RPMI7951 (cell line): Measurements from ENCODE around the gene ELF4. TPM values are rescaled to one million over a fixed set of nuclear protein-coding genes. Genes with fewer than 3 reads are reported as not detected.
A peak's percentile ranks its signal among the peaks of the same experiment; 100 is the strongest.

ENCODE experiments used
- DNase-seq: peaks from one replicate; pipeline ENCODE4 v3.0.0-alpha.2; 2012; ENCODE audit warnings: low read depth
- total RNA-seq: library from RNA; depleted of rRNA; stranded (reverse); fragments of >200 nt; shearing (Covaris generic); gene quantifications from 2 replicates; pipeline ENCODE4 v1.2.3, GENCODE V29; 2014; rRNA removed

Gene ELF4
- total RNA-seq = 10.5 and 10.6 TPM in 2 replicates

DNA sequence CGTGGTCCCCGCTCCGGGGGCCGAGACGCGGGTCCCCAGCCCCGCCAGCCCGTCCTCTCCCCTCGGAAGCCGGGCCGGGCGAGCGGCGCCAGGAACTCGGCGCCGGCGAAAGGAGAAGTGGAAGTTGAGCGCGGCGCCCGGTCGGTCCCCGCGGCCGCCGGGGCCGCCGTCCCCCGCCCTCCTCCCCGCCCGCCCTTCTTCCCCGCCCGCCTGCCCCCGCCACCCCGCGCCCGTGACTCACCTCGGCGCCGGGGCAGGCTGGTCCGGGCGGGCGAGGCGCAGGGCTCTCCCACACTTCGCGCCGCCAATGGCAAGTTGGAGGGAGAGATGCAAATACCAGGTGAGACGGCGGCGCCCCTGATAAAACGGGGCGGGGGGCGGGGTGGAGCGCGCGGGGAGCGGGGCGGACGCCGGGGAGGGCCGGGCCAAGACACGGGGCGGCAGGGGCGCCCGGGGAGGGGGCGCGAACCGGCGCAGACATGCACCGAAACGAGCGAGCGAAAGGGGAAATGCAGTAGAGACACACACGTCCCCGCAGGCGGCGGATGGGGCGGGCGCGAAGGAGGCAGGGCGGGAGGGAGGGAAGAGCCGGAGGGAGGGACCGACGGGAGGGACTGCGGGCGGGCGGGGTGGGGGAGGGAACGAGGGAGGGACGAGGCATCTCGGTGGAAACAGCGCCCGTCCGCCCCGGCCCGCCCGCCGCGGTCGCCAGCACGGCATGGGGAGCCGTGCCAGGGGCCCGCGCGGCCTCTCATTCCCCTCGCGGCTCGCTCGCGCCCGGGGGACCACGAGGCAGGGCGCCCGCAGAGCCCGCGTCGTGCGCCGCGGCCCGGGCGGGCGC is at the start of gene ELF4:
Gene ELF4 (minus strand): TSS at position 119 of the 841 bp plus-strand sequence. CDS start 29,167 bp downstream, outside the sequence.
- peak; percentile 57 for DNase-seq

DNA sequence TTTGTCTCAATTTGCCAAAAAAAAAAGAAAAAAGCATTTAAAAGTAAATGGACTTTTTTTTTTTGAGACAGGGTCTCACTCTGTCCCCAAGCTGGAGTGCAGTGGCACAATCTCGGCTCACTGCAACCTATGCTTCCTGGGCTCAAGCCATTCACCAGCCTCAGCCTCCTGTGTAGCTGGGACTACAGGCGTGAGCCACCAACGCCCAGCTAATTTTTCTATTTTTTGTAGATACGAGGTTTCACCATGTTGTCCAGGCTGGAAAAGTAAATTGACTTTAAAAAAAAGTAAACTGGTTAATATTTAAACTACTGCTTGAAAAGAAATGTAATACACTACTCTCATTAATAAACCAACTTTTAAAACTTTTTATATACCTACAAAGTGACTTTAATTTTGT is 49.5 kb upstream of the ELF4 start:
- DNase-seq = no peak

DNA sequence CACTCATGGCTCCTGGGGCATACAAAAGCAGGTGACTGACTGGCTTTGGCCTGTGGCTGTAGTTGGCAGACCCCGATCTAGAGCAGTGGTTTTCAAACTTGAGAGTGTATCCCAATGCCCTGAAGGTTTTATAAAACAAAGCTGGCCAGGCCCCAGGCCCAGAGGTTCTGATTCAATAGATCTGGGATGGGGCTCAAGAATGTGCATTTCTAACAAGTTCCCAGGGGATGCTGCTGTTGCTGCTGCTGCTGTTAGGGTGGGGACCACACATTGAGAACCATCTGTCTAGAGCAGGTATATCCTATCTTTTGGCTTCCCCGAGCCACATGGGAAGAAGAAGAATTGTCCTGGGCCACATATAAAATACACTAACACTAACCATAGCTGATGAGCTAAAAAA is 48.0 kb upstream of the ELF4 start:
- no peak for DNase-seq

DNA sequence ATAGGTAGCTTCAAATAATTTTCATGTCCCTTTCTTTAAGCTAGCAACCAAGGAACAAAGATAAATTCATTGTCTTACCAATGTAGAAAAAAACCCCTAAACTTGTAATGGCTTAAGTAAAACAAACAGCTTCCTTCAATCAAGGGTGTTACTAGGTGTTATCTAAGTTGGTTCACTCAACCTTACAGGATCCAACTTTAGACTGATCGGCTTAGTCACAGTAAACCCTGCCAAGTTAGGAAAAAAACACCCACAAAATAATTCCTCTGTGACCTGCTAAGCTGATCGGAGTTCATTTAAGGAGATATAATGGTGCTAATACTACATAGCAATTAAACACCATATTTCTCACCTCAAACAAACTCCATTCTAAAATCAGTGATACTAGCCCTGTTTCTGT is 45.3 kb upstream of the ELF4 start:
- DNase-seq = no peak

DNA sequence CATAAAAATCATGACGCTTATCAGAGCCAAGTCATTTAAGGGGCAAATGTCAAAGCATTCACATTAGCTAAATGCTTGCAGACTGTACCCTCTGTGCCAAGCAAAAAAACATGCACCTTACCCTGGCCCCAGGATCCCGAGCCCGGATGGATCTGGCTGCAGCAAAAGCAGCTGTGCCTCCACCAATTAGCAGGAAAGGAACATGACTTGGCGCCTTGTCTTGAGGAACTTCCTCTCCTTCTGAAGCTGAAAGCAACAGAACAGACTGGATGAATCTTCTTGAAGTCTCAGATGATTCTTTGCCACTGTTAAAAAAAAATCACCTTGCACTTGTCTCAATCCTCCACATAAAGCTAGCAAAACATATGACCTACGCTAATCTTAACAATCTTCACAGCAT is 37.3 kb upstream of the ELF4 start:
- no peak for DNase-seq

DNA sequence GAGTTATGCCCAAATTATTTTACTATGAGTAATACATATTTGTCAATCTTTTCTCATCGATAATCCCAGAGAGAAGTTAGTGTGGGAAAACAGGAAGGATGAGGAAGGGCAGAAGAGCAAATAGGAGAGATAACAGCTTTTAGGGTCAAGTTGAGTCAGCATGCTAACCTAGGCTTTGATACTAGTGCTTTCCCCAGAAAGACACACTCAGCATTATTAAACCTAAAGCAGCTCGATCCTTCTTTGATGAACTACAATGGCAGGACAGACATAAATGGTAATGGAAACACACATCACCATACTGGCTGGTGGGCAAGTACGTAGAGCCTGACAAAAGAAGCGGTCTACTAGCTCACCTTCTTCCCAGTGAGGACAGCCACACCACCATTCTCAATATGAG is 34.8 kb upstream of the ELF4 start:
- DNase-seq = no peak

DNA sequence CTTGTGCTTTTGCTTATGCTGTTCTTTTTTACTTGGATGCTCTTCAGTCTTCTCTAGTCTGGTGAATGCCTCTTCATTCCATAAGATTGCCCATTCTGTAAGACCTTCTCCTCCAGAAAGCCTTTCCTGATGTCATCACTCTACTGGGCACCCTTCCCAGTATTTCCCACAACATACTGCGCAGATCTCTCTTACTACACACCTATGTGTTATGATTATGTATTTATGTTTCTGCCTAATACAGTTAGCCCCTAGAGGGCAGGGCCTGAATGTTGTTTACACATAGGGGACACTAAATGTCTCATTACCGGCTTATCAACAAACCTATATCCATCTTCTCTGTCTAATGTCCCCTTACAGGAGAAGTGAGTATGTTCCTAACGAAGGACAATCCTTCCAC is 34.2 kb upstream of the ELF4 start:
- no peak for DNase-seq

DNA sequence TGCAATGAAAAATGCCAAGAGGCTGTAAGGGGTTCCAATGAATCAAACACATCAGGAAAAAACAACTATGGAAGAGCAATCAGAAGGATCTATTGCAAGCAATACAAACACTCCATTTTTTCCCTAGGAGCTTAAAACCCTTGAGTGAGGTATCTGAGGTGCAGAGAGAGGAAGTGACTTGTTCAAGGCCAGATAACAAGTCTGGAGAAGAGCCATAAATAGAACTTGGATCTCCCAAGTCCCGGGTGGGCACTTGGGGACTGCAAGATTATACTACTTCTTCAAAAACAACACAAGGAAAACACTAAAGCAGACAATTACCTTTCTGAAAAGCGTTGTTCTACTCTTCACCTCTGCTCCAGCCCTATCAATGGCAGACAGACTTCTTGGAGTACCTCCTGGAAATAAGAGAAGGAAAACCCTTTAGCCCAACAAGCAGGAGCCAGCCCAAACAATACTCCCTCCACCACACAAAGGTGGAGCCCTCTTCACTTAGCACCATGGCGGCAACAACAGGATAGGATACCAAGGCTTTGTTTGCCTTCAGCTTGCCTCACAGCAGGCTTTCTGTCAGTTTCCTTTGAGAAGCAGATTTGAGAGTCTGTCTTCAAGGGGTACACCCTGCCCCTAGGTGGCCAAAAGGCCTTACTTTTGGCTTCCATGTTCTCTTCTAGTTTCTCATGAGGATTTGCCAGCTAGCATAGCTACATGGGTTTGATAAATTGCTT is 29.3 kb upstream of the ELF4 start:
- DNase-seq = no peak

DNA sequence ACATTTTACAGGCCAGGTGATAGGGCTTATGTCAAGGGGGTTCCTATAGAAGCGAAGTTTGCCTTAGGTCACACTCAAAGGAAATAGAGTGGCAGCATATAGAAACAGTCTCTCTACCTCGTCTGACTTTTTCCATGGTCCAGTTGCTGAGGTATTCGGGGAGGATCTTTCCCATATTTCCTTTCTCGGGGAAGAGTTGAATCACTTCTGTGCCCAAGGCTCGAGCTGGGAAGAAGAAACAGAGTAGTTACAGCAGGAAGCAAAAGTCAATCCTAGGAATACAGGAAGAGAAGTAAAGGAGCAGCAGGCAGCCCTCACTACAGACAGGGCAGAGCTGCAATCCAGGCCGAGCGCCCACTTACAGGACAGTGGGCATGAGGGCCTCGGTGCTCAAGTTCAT is 26.7 kb upstream of the ELF4 start:
- no peak for DNase-seq

DNA sequence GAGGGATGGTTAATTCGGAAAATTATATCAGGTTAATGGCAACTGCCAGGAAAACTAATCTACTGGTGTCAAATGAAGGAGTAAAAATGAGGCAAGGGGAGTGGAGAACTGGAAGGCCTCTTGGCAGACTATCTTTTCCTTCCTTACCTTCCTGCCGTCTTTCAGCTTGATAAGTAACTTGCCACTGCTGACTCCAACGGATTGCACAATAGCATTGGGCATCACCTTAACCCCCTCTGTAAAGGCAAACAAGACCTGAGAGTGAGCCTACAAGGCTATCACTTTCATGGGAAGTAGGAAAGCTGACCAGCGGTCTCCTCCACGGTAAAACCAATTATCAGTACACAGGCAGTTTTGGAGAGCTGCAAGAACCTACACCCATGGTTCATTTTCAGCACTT is 26.2 kb upstream of the ELF4 start:
- no peak for DNase-seq

DNA sequence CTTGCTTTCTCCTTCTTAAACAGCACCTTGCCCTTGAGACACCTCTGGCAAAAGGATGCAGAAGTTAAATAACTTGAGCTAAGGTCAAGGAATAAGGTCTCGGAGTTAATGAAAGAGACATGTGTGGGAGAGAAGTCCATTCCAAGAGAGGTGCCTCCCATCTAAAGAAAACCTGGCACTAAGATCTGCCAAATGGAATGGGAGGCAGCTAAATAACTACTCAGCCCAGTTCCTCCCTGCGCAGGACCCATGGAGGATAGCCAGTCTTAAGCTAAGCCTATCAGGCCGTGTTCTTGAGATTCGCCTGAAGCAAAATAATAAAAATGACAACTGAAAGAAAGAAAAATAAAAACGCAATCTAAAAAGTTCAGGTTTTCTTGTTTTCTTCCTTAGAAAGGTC is 20.7 kb upstream of the ELF4 start:
- DNase-seq = no peak

DNA sequence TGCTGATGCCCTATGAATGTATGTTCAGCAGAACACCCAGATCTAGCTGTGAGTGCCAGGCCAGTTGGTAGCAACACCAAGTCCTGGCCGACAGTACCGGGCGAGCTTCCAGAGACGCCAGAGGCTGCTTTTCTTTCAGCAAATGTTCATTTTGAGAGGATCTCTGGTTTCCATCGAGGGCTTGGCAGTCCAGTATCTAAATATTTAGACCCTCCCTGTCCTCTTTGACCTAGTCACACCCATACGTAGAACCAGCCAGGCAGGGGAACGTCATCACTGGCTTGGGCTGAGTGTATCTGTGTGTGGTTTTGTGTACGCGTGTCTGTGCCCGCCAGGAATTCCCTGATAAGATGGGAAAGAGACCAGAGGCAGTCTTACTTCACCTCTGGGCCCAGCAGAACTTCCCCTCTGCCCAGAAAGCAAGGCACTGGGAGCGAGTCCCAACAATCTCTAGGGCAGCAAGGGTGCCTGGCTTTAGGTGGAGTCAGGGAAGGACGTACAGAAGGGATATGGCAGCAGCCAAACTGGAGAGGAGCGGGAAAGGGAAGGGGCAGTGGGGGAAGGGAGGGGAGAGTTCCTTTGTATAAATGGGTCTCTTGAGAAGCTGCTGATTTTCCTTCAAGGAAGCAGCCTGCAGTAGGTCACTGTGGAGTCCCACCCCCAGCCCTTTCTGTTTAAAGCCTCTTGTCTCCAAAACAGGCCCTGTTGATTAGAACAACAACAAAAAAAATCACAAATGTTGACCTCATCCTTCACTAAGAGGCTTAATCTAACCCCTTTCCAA is 15.0 kb upstream of the ELF4 start:
- no peak for DNase-seq

DNA sequence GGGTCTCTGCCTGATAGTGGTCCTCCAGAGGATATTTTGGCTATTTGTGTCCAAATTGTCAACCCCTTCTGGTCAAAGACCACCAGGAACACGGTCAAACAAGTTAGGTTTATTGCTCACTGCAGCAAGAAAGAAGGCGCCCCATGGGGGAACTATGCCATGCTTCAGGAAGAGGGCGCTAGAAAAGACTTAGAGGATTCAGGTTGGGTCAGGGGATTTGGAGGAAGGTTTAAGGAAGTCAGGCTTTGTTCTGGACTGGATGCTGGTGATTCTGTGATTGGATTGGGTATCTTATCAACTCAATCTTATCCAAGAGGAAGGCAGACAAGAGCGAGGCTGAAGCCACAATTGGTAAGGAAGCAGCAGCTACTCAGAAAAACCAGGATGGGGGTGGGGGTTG is 14.3 kb upstream of the ELF4 start:
- DNase-seq = no peak

DNA sequence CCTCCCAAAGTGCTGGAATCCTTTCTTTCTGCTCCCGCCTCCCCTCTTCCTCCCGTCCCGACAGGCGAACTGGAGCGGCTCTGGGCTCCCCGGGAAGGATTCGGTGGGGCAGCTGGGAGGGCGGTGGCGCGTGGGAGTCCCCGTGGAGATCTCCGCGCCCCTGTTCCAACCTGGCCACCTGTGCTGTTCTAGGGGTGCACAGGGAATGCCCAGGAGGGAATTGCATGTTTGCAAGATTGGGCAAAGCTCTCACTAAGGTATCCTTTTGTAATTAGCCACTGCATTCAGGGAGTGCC is 11.2 kb upstream of the ELF4 start:
- DNase-seq = no peak

DNA sequence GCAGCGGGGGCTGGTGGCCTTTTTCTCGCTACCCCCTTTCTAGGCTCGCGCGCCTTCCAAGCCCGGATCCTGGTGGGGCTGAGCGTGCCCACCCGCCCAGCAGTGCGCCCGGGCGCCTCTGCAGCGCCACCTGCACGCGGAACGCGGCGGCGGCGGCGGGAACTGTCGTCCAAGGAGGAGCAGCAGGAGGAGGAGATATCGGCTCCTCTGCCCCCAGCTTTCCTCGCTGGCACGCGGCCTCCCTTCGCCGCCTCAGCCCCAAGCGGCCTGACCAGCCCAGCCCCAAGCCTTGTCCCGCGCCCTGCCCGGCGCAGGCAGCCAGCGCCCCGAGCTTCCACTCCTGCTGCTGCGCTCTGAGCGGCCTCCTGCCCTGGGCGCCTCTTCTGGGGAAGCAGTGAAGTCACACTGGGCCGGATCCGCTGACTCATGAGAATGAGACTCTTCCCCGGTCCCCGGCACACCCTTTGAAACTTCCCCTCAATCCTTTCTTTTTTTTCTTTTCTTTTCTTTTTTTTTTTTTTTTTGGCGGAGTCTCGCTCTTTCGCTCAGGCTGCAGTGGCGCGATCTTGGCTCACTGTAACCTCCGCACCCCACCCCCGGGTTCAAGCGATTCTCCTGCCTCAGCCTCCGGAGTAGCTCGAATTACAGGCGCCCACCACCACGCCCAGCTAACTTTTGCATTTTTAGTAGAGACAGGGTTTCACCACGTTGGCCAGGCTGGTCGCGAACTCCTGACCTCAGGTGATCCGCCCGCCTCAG is 10.6 kb upstream of the ELF4 start:
- peak; percentile 73 for DNase-seq

DNA sequence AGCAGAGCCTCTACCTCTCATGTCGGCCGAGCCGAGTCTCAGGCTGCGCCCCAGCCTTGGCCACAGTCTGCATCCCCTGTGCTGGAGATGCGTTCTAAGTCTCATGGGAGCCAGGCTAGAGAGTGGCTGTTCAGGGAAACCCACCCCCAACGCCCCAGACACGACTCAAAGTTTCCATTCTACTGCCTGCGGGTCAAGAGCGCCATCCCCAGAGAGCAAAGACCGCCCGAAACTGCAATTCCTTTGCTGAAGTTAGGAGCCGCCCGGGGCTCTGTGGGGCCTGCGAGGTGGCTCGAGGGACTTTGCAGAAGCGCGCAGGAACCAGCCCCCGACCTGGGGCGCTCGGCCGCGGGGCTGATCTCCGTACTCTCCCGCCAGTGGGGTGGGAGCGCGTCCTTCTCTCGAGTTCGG is 10.0 kb upstream of the ELF4 start:
- no peak for DNase-seq

DNA sequence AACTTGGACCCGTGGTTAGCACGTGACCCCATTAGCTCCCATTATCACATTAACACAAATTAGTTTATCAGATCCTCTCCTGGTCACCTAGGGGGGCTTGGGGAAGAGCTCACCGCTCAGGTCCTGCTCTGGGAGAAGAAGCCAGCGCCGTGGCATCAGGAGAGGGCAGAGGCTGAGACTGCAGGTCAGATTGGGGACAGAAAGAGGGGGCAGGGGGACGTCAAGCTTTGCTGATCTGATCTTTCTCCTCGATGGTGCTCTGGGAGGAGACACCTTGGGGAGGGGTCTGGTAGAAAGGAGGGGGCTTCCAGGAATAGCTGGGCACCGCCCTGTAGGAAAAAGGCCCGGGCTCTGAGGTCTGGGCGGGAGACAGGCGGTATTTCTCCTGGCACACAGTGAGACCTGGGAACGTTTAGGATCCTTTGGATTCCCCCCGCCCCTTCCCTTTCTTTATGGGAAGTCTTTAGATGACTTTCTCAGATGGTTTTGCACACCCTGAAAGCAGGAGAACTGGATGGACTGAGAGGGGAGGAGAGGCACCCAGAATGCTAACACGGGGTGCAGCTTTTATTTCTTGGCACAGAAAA is 9.1 kb upstream of the ELF4 start:
- no peak for DNase-seq

DNA sequence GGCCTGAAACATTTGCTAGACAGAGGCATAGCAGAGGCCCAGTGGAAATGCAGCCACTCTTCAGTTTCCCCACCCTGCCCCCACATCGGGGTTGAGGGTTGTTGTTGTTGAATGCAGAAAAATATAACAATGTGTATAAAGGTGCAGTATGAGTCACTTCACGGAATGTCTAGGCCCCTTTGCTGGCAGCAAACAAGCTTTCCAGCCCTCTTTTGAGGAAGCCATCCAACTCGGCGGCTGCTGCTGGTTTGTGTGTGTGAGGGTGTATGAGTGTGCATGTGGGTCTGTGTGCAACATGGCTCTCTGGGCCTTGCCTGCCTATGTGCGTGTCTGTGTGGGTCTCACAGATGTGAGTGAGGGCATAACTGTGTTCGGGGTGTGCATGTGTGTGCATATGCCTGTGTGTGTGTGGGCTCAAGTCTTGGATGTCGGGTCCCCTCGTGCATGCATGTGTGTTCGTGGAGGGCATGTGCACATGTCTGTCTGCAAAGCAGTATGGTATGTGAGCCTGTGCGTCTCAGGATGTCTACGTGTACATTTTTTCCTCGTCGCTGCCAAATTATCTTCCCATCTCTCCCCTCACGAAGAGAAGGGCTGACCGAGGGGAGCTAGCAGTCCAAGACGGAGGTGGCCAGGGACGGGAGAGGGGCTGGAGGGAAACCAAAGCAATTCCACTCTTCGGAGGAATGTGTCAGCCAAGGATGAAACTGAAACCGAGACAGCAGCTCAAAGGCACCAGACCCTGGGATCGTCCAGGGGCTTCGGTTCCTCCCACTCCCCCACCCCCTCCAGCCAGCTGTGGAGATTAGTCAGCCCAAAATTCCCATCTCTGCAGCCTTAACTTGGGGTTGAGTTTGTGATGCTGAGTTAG is 8.4 kb upstream of the ELF4 start:
- DNase-seq = peak; percentile 70

DNA sequence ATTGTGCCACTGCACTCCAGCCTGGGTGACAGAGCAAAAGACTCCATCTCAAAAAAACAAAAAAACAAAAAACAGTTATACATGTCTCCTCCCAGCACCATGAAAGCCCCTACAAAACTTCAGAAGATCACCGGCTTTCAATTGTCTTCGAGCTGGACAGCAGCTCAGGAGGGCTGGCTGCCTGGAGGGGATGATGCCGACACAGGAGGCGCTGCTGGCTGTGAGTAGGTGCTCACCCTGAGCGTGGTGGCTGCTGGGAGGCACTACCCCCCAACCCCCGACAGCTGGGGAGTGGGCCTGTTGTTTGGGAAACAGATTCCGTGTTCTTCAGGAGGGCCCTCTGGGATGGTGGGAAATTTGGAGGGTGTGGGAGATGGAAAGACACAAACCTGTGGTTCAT is 6.9 kb upstream of the ELF4 start:
- DNase-seq = no peak

DNA sequence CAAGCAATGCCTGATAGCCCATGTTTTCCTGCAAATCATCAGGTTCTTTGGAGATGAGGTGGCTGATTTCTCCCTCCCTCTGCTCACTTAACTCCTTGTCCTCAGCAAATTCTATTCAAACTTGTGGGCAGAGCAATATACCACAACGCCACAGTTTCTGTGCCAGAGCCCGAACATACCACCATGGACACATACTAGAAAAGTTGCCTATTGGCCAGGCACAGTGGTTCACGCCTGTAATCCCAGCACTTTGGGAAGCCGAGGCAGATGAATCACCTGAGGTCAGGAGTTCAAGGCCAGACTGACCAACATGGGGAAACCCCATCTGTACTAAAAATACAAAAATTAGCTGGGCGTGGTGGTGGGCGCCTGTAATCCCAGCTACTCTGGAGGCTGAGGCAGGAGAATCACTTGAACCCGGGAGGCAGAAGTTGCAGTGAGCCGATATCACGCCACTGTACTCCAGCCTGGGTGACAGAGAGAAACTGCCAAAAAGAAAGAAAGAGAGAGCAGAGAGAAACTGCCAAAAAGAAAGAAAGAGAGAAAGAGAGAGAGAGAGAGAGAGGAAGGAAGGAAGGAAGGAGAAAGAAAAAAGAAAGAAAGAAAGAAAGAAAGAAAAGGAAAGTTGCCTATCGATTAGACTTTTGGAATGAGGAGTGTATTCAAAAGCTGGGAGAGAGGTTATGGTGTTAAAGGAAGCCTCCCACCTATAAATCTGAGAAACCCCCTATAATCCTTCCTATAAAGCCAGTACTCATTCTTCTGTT is 5.0 kb upstream of the ELF4 start:
- DNase-seq = peak; percentile 83
